LNCaP clone FGC (cell line): ENCODE results near the gene NUDT14.

Source experiments
- DNase-seq: peaks from one replicate; pipeline ENCODE4 v3.0.0-alpha.2; 2011; ENCODE audit warnings: low read depth
- H3K4me3 ChIP-seq: 2 replicates; pipeline ENCODE4 v1.5.1; 2011; ENCODE audit warnings: mild to moderate bottlenecking, low read depth, low read length, control low read depth
- TF ChIP-seq, protein P1 (sequence below): IDR thresholded peaks from 2 replicates; pipeline ENCODE4 v1.5.1; 2012; ENCODE audit warnings: mild to moderate bottlenecking; ENCODE audit not compliant: control insufficient read depth, insufficient read depth; ENCODE audit errors: extremely low read depth

NUDT14 gene

DNA sequence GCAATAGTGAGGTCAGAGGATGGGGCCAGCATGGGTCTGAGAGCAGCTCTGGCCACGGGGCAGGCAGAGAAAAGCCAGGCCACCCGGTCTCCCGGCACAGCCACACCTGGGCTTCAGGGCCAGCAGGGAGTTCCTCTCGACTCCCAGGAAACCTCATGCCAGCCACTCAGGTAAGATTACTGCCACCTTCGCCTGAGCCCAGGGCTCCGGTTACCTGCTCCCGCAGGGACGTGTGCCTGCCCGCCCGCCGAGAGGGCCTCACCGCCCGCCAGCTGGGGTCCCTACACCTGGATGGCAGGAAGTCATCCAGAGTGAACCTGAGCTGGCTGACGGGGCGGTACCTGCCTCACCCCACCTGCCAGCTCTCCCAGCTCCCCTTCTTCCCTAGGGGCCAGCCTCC is 19.8 kb downstream of the NUDT14 start:
- DNase-seq, result no peak
- H3K4me3 ChIP-seq, result no peak overlapping the region
- TF ChIP-seq, protein P1, sequence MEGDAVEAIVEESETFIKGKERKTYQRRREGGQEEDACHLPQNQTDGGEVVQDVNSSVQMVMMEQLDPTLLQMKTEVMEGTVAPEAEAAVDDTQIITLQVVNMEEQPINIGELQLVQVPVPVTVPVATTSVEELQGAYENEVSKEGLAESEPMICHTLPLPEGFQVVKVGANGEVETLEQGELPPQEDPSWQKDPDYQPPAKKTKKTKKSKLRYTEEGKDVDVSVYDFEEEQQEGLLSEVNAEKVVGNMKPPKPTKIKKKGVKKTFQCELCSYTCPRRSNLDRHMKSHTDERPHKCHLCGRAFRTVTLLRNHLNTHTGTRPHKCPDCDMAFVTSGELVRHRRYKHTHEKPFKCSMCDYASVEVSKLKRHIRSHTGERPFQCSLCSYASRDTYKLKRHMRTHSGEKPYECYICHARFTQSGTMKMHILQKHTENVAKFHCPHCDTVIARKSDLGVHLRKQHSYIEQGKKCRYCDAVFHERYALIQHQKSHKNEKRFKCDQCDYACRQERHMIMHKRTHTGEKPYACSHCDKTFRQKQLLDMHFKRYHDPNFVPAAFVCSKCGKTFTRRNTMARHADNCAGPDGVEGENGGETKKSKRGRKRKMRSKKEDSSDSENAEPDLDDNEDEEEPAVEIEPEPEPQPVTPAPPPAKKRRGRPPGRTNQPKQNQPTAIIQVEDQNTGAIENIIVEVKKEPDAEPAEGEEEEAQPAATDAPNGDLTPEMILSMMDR, result no peak

DNA sequence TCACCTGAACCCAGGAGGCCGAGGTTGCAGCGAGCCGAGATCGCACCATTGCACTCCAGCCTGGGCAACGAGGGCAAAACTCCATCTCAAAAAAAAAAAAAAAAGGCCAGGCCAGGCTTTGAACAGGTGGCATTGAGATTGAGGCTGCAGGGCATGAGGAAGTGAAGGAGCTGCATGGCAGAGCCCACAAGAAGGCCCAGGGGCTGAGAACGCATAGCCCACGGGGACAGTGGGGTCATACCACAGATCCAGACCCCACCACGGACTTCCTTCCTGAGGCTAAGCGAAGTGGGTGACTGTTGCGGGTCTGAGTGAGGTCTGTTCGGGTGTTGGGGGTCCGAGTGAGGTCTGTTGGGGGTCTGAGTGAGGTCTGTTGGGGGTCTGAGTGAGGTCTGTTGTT is 20.3 kb downstream of the NUDT14 start:
- no peak overlapping the region for H3K4me3 ChIP-seq
- DNase-seq, result no peak
- TF ChIP-seq, protein P1, result no peak

DNA sequence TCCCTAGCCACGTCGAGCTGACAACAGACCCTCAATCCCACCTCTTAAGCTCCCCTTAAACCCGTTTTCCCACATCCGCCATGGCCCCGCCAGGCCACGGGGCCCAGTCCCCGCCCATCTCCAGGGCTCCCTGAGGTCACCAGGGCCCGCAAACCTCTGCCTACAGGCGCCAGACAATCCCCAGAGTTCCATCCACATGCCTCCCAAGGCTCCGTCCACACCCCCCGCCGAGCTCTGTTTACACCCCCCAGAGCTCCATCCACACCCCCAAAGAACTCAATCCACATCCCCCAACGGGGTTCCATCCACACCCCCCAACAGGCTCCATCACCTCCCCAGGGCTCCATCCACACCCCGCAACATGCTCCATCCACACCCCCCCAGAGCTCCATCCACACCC is 21.8 kb downstream of the NUDT14 start:
- TF ChIP-seq, protein P1, result no peak
- DNase-seq, result no peak

DNA sequence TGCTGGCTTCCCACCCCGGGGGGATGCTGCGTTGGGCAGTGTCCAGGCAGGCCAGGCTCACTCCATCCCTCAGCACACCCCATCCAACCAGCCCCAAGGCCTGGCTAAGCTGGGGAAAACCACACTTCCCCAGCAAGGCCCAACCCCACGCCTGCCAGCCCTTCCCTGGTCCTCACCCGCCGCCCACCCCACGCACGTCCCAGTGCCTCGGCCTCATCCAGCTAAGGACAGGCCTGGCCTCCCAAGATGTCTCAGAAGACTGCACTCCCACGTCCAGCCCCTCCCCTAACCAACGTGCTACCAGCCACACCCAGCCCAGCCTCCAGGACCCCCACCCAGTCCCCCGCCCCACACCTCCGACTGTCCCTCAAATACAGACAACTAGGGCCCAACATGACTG is 22.3 kb downstream of the NUDT14 start:
- TF ChIP-seq, protein P1, result no peak
- no peak for DNase-seq
- H3K4me3 ChIP-seq, result no peak overlapping the region

More for the DNA sequence above, 21.8 kb downstream of the NUDT14 start:
- no peak overlapping the region for H3K4me3 ChIP-seq

DNA sequence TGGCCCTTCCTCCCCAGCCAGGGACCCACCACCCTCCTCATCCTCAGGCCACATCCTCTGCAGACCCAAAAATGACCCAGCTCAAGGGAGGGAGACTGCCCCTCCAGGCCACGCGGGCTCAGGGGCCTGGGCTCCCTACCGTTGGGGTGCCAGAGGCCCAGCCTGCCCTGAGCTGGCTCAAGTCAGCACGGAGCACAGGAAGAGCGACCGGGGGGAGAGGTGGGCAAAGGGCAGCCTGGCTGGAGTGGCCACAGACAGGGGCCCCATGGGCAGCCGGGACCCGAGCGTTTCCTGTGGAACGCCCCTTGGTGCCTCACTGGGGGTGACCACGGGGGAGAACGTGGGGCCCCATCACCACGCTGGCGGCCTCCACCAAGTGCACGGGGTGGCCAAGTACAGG is 23.2 kb downstream of the NUDT14 start:
- TF ChIP-seq, protein P1, result no peak
- no peak overlapping the region for H3K4me3 ChIP-seq

DNA sequence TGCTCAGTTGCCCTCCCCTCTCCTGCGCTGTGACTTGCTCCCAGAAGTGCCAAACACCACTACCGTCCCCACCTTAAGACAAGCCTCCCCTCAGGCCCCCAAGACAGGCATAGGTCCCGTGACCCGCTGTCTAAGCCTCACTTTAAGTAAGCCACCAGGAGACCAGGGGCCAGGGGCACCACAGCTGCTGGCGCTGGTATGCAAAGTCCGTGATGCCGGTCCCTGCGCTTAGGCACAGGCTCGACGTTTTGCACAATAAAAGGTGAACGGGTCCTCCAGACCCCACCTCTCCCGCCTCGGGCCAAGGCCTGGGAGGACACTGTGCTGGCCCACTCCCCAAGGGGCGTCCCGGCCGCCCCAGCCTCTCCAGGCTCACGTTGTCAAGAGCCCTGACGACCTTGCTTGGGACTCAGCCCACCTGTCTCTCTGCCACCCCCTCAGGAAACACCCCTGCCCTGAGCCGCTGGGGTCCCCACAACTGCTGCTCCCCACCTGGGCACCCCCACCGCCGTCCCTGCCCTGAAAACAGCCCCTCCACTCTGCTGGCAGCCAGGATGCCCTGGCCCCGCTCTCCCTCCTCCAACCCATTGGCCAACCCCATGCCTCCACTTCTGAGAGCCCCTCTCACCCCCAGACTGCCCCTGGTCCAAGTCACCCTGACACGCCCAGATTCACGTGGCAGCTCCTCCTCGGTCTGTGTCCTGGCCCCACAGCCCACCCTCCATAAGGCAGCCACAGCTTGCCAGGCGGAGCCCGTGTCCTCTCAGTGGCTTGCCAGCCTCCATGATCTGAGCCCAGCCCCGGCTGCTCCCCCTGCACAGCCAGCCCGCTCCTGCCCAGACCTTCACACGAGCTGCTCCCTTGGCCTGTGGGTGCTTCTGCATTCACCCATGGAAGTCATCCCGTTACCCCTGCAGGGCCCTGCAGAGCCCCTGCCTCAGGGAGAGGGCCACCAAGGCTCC is 24.4 kb downstream of the NUDT14 start:
- H3K4me3 ChIP-seq, result no peak overlapping the region
- no peak for DNase-seq
- TF ChIP-seq, protein P1, result no peak

More for the DNA sequence above, 23.2 kb downstream of the NUDT14 start:
- no peak for DNase-seq
